ENCODE results near the gene CDC42BPB. TPM values are rescaled to one million over a fixed set of nuclear protein-coding genes. Genes with fewer than 3 reads are reported as not detected.

Gene CDC42BPB
- total and polyA plus RNA-seq, 2 donors from 2014 or later: 22.5 to 127 TPM

DNA sequence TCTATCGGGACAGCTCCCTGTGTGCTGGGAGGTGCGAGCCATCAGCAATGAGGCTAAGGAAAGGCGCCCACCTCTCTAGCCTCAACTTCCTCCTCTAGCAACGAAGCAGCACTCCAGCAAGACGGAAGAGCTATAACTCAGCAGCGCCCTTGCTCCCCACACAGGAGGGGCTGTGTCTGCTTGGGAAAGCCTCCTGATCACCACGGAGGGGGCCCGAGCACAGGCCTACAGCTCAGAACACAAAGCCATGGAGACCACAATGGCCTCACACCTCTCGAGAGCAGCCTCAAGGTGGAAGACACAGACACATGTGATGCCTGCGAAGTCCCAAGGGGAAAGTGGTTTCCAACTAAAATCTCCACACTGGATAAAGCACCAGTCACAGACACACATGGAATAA lies 60.4 kb downstream of the CDC42BPB start:
- no peaks in the 10 kb centered on the region for H3K27me3 ChIP-seq (ENCODE audit: control insufficient read depth, insufficient read depth, low read length)
- H3K4me3 ChIP-seq (ENCODE audit: low read length in 3 of 3): no peak overlapping the region
- H3K4me1 ChIP-seq (ENCODE audit: control insufficient read depth in 2 of 3, insufficient read depth in 2 of 3, low read depth in 1 of 3, low read length in 3 of 3): no peaks in the 10 kb centered on the region
- peaks cover 4 to 44% (median 21%) of the 10 kb centered on the region in 3 donors for H3K36me3 ChIP-seq (ENCODE audit: control insufficient read depth in 2 of 3, insufficient read depth in 3 of 3, low read length in 3 of 3)
- no peaks in the 10 kb centered on the region for H3K9me3 ChIP-seq (ENCODE audit: control insufficient read depth in 2 of 3, insufficient read depth in 1 of 3, low read length in 3 of 3)
- no peak for DNase-seq
- intact Hi-C loops (cut with DNase I): no loop called here
- H3K27ac ChIP-seq (ENCODE audit: low read depth in 2 of 2, low read length in 2 of 2): no peak overlapping the region
- no peak overlapping the region for H3K9ac ChIP-seq (ENCODE audit: low read length in 3 of 3)
- no peak for FAIRE-seq
- TF ChIP-seq, protein P1, sequence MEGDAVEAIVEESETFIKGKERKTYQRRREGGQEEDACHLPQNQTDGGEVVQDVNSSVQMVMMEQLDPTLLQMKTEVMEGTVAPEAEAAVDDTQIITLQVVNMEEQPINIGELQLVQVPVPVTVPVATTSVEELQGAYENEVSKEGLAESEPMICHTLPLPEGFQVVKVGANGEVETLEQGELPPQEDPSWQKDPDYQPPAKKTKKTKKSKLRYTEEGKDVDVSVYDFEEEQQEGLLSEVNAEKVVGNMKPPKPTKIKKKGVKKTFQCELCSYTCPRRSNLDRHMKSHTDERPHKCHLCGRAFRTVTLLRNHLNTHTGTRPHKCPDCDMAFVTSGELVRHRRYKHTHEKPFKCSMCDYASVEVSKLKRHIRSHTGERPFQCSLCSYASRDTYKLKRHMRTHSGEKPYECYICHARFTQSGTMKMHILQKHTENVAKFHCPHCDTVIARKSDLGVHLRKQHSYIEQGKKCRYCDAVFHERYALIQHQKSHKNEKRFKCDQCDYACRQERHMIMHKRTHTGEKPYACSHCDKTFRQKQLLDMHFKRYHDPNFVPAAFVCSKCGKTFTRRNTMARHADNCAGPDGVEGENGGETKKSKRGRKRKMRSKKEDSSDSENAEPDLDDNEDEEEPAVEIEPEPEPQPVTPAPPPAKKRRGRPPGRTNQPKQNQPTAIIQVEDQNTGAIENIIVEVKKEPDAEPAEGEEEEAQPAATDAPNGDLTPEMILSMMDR (IDR thresholded peaks at IDR 0.05; ENCODE audit: borderline replicate concordance, extremely low read depth, insufficient read depth): no peak

DNA sequence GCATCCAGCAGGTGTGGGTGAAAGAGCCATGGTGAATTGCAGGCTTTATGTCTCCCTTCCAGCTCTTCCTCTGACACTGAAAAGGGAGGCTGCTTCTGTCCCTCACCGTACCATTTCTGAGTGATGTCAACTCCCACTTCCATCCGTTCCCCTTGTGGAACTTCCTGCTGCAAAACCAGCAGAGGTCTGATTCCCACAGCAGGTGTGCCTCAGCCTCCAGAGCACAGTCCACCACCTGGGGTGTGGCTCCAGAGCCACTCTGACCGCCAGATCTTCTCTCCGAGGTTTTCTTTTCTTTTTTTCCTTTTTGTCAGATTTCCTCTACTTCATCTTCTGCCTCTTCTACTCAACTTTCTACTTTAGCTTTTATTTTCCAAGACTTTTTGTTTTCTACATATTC lies 62.7 kb downstream of the CDC42BPB start:
- H3K9me3 ChIP-seq (ENCODE audit: control insufficient read depth in 2 of 3, insufficient read depth in 1 of 3, low read length in 3 of 3): no peaks in the 10 kb centered on the region
- no peak overlapping the region for H3K9ac ChIP-seq (ENCODE audit: low read length in 3 of 3)
- DNase-seq: no peak
- no peaks in the 10 kb centered on the region for H3K27me3 ChIP-seq (ENCODE audit: control insufficient read depth, insufficient read depth, low read length)
- intact Hi-C loops (cut with DNase I): no loop called here
- H3K4me3 ChIP-seq (ENCODE audit: low read length in 3 of 3): no peak overlapping the region
- peaks cover 6 to 44% (median 18%) of the 10 kb centered on the region in 3 donors for H3K36me3 ChIP-seq (ENCODE audit: control insufficient read depth in 2 of 3, insufficient read depth in 3 of 3, low read length in 3 of 3)
- H3K4me1 ChIP-seq (ENCODE audit: control insufficient read depth in 2 of 3, insufficient read depth in 2 of 3, low read depth in 1 of 3, low read length in 3 of 3): no peaks in the 10 kb centered on the region
- no peak for FAIRE-seq
- TF ChIP-seq, protein P1 (IDR thresholded peaks at IDR 0.05; ENCODE audit: borderline replicate concordance, extremely low read depth, insufficient read depth): no peak
- H3K27ac ChIP-seq (ENCODE audit: low read depth in 2 of 2, low read length in 2 of 2): no peak overlapping the region

DNA sequence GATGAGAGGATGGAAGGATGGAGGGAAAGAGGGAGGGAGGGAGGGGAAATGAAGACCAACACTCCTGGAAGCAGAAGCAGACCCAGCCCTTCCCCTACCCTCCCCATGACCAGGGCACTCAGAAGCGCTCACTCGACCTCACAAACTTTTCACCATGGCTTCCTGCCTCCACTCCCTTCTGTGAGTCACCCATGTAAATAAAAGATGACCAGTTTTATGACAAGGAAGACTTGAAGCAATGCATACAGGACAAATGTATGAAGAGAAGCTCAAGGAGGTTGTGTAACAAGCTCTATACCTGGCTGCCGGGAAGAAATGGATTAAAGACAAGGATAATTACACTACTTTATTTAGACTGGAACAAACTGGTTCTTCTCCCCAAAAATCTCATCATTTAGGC lies 63.8 kb downstream of the CDC42BPB start:
- no peaks in the 10 kb centered on the region for H3K4me1 ChIP-seq (ENCODE audit: control insufficient read depth in 2 of 3, insufficient read depth in 2 of 3, low read depth in 1 of 3, low read length in 3 of 3)
- no peaks in the 10 kb centered on the region for H3K27me3 ChIP-seq (ENCODE audit: control insufficient read depth, insufficient read depth, low read length)
- DNase-seq: no peak
- H3K27ac ChIP-seq (ENCODE audit: low read depth in 2 of 2, low read length in 2 of 2): no peak overlapping the region
- H3K9ac ChIP-seq (ENCODE audit: low read length in 3 of 3): no peak overlapping the region
- H3K36me3 ChIP-seq (ENCODE audit: control insufficient read depth in 2 of 3, insufficient read depth in 3 of 3, low read length in 3 of 3): peaks cover 4 to 43% (median 15%) of the 10 kb centered on the region in 3 donors
- peaks cover 0 to under 1% (median 0%) of the 10 kb centered on the region in 3 donors for H3K9me3 ChIP-seq (ENCODE audit: control insufficient read depth in 2 of 3, insufficient read depth in 1 of 3, low read length in 3 of 3)
- TF ChIP-seq, protein P1 (IDR thresholded peaks at IDR 0.05; ENCODE audit: borderline replicate concordance, extremely low read depth, insufficient read depth): no peak
- intact Hi-C loops (cut with DNase I): no loop called here
- FAIRE-seq: no peak
- no peak overlapping the region for H3K4me3 ChIP-seq (ENCODE audit: low read length in 3 of 3)

DNA sequence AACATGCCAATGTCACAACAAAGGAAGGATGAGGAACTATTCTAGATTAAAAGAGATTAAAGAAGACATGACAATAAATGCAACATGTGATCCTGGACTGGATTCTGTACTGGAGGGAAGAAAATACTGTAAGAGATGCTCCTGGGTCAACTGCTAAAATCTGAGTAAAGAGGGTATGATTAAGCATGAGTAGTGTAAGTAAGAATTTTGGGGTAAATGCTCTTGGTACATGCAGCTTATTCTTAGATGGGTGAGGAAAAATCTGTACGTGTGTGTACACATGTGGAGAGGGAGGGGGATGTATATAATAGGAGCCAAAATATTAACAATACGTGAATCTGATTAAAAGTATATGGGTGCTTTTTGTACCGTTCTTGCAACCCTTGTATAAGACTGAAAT lies 66.0 kb downstream of the CDC42BPB start:
- H3K4me3 ChIP-seq (ENCODE audit: low read length in 3 of 3): no peak overlapping the region
- H3K27me3 ChIP-seq (ENCODE audit: control insufficient read depth, insufficient read depth, low read length): no peaks in the 10 kb centered on the region
- intact Hi-C loops (cut with DNase I): no loop called here
- no peak for FAIRE-seq
- H3K36me3 ChIP-seq (ENCODE audit: control insufficient read depth in 2 of 3, insufficient read depth in 3 of 3, low read length in 3 of 3): peaks cover 3 to 38% (median 10%) of the 10 kb centered on the region in 3 donors
- DNase-seq: no peak
- H3K4me1 ChIP-seq (ENCODE audit: control insufficient read depth in 2 of 3, insufficient read depth in 2 of 3, low read depth in 1 of 3, low read length in 3 of 3): no peaks in the 10 kb centered on the region
- peaks cover 0 to 9% (median 3%) of the 10 kb centered on the region in 3 donors for H3K9me3 ChIP-seq (ENCODE audit: control insufficient read depth in 2 of 3, insufficient read depth in 1 of 3, low read length in 3 of 3)
- TF ChIP-seq, protein P1 (IDR thresholded peaks at IDR 0.05; ENCODE audit: borderline replicate concordance, extremely low read depth, insufficient read depth): no peak
- H3K9ac ChIP-seq (ENCODE audit: low read length in 3 of 3): no peak overlapping the region
- no peak overlapping the region for H3K27ac ChIP-seq (ENCODE audit: low read depth in 2 of 2, low read length in 2 of 2)
